ENCODE measurements around the gene TPSD1.
"Not testable (repeated sequence)": the region's sequence is repeated elsewhere in the genome, so short reads cannot be mapped to it uniquely, and the experiment has no call there.

Gene TPSD1

GRCh38 chr16:1255276-1256122 lies at the start of gene TPSD1:
Gene TPSD1 (plus strand): TSS chr16:1256069. CDS start chr16:1256281, 212 bp downstream.
- DNase-seq: not testable (repeated sequence)

DNA sequence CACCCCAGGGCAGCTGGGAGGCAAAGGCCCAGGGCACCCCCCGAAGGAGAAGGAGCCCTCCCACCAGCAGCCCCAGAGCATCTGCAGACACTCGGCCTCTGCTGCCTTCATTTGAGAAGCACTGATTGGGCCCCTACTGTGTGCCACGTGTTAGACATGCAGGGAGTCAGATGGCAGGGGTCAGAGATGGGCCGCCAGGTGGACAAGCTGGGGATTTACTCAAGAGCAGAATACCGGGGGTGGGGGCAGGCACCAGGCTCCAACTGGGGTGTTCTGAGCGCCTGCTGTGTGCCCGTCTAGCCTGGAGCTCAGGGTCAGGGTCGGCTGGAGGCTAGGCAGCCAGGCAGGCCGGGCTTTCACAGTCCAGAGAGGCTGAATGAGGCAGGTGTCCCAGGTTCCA lies 49.5 kb upstream of the TPSD1 start:
- DNase-seq: no peak

GRCh38 chr16:1206786-1207185 lies 49.1 kb upstream of the TPSD1 start:
- DNase-seq: no peak

DNA sequence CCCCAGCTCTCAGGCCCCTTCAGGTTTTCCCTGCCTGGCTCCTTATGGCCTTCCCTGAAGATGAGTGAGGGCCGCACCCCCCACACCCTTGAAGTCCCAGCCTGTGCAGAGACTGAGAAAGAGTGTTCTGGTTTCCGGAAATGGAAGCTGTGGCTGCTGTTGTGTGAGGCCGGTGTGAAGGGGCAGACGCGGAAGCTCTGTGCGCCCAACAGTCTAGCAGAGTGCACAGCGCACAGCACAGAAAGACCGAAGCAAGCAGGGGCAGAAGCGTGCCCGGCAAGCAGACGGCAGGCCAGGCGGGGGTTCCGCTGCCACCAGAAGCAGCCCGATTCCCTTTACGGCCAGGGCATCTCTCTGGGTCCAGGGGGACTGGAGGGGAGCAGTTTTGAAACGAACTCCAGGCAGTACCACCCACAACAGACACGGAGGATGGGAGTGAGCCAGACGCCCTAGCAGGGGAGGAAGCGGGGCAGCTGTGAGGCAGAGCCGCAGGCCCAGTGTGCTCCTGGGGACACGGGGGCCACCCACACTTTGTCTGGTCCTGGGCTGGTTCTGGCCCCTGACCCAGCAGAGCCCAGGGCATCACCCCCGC lies 47.5 kb upstream of the TPSD1 start:
- no peak for DNase-seq

DNA sequence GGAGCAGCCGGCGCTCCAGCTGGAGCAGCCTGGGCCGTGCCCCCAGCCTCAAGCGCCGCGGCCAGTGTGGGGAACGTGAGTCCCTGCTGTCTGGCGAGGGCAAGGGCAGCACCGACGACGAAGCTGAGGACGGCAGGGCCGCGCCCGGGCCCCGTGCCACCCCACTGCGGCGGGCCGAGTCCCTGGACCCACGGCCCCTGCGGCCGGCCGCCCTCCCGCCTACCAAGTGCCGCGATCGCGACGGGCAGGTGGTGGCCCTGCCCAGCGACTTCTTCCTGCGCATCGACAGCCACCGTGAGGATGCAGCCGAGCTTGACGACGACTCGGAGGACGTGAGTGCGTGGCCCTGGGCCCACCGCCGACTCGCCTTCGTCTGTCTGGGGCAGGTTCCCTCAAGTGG lies 46.8 kb upstream of the TPSD1 start:
- DNase-seq: no peak

GRCh38 chr16:1210461-1210860 lies 45.4 kb upstream of the TPSD1 start:
- no peak for DNase-seq

GRCh38 chr16:1211451-1212268 lies 44.2 kb upstream of the TPSD1 start:
- DNase-seq: no peak

GRCh38 chr16:1212616-1213194 lies 43.2 kb upstream of the TPSD1 start:
- DNase-seq: no peak

- DNase-seq: no peak
Observed at GRCh38 chr16:1213231-1213630, 42.6 kb upstream of the TPSD1 start.

- no peak for DNase-seq
Observed at GRCh38 chr16:1213796-1214372, 42.0 kb upstream of the TPSD1 start.

DNA sequence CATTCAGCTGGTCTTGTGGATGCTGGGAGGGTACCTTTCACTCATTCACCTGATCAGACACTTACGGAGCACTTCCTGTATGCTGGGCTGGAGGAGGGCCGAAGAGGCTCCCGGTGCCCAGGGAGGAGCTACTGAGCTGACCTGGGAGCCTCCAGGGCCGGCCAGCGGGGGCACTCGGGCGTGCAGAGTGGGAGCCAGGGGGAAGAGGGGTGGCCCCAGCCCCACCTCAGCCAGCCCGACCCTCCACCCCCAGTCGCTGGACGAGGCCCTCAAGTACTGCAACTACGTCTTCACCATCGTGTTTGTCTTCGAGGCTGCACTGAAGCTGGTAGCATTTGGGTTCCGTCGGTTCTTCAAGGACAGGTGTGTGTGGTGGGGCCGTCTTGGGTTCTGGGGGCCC lies 41.1 kb upstream of the TPSD1 start:
- DNase-seq: no peak

DNA sequence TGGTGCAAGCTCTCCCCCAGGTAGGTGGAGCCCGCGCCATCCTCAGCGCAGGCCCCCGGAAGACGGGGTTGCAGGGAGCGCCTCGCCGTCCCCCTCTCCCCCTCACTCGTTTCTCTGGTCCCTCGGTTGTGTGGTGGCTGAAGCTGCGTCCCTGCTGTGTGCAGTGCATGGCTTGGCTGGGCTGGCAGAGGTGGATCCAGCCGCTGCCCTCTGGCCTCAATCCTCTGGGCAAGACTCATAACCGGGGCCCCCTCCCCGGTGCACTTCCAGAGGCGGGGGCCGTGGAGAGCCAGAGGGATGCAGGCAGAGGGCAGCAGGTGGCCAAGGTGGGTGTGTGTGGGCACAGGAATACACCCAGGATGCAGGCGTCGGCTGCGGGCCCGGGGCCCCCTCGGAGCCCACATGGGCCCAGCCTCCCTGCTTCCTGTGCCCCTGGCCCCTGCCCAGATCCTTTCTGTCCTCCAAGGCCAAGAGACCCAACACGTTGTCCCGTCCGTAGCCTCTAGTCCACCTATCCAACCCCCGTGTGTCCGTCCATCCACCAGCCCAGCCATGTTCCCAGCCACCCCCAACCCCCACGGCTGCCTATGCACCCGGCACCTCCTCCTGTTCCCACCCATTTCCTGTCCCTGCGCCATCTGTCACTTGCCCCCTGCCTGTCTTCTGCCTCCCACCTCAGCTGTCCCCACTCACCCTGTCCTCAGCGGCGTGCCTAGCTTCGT lies 40.1 kb upstream of the TPSD1 start:
- DNase-seq: no peak

- DNase-seq: no peak
Observed at GRCh38 chr16:1216296-1216619, 39.6 kb upstream of the TPSD1 start.

DNA sequence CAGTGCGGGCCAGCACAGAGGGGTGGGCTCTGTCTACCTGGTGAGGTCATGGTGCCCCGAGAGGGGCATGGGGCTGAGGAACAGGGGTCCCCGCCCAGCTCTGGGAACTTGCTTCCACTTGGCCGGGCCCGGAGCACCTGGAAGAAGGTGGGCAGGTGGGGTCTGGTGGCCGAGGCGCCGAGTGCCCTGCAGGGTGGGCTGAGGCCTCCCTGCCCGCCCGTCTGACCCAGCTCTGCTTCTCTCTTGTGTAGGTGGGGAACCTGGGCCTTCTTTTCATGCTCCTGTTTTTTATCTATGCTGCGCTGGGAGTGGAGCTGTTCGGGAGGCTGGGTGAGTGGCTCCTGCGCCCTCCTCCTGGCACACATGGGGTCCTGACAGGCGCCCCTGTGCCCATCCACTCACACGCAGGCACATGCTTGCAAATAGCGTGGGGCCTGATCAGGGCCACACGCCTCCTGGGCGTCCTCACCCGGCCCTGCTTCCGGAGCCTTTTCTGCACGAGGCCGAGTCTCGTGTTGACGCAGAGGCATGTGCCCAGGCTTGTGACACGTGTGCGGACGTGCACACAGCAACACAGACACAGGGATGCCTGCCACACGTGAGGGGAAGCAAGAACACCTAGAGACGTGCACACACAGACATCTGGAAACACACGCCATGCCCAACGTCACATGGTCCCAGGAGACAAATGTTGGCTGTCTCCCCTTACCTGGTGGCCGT lies 39.0 kb upstream of the TPSD1 start:
- no peak for DNase-seq

- no peak for DNase-seq
Observed at GRCh38 chr16:1217526-1217925, 38.3 kb upstream of the TPSD1 start.

DNA sequence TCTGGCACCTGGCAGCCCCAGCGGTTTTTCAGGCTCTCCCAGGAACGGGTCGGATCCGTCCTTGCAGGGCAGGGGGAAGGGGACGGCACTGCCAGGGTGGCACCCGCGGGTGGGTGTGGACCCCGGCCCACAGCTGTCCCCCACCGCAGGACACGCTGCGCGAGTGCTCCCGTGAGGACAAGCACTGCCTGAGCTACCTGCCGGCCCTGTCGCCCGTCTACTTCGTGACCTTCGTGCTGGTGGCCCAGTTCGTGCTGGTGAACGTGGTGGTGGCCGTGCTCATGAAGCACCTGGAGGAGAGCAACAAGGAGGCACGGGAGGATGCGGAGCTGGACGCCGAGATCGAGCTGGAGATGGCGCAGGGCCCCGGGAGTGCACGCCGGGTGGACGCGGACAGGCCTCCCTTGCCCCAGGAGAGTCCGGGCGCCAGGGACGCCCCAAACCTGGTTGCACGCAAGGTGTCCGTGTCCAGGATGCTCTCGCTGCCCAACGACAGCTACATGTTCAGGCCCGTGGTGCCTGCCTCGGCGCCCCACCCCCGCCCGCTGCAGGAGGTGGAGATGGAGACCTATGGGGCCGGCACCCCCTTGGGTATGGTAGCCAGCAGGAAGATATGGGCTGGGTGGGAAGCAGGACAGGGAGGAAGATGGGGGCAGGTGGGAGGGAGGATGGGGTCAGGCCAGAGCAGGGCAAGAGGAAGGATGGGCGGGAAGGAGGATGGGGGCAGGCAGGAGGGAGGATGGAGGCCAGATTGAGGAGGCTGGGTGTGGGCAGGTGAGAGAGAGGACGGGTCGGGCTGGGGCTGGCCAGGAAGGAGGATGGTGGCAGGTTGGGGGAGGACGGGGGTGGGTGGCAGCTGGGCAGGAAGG lies 37.6 kb upstream of the TPSD1 start:
- no peak for DNase-seq

- no peak for DNase-seq
Observed at GRCh38 chr16:1218930-1219611, 36.8 kb upstream of the TPSD1 start.

DNA sequence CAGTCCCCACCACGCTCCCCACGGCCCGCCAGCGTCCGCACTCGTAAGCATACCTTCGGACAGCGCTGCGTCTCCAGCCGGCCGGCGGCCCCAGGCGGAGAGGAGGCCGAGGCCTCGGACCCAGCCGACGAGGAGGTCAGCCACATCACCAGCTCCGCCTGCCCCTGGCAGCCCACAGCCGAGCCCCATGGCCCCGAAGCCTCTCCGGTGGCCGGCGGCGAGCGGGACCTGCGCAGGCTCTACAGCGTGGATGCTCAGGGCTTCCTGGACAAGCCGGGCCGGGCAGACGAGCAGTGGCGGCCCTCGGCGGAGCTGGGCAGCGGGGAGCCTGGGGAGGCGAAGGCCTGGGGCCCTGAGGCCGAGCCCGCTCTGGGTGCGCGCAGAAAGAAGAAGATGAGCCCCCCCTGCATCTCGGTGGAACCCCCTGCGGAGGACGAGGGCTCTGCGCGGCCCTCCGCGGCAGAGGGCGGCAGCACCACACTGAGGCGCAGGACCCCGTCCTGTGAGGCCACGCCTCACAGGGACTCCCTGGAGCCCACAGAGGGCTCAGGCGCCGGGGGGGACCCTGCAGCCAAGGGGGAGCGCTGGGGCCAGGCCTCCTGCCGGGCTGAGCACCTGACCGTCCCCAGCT lies 35.7 kb upstream of the TPSD1 start:
- DNase-seq: no peak

DNA sequence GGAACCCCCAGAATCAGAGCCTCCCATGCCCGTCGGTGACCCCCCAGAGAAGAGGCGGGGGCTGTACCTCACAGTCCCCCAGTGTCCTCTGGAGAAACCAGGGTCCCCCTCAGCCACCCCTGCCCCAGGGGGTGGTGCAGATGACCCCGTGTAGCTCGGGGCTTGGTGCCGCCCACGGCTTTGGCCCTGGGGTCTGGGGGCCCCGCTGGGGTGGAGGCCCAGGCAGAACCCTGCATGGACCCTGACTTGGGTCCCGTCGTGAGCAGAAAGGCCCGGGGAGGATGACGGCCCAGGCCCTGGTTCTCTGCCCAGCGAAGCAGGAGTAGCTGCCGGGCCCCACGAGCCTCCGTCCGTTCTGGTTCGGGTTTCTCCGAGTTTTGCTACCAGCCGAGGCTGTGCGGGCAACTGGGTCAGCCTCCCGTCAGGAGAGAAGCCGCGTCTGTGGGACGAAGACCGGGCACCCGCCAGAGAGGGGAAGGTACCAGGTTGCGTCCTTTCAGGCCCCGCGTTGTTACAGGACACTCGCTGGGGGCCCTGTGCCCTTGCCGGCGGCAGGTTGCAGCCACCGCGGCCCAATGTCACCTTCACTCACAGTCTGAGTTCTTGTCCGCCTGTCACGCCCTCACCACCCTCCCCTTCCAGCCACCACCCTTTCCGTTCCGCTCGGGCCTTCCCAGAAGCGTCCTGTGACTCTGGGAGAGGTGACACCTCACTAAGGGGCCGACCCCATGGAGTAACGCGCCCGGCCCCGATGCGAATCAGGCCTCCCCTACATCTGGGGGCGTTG lies 34.8 kb upstream of the TPSD1 start:
- no peak for DNase-seq
